ENCODE results near the gene PNMA6F.
"Not testable (repeated sequence)": the region's sequence is repeated elsewhere in the genome, so short reads cannot be mapped to it uniquely, and the experiment has no call there.

The PNMA6F gene

GRCh38 chrX:153302796-153303195, 18.8 kb downstream of the PNMA6F start:
- no peak for DNase-seq (ENCODE audit: low read depth)

- DNase-seq (ENCODE audit: low read depth), result no peak
These were observed 19.8 kb downstream of the PNMA6F start for GRCh38 chrX:153301746-153302145.

- DNase-seq (ENCODE audit: low read depth), result no peak
These were observed 21.7 kb downstream of the PNMA6F start for GRCh38 chrX:153299855-153300254.

- no peak for DNase-seq (ENCODE audit: low read depth)
These were observed 24.2 kb downstream of the PNMA6F start for GRCh38 chrX:153297376-153297775.

- DNase-seq (ENCODE audit: low read depth), result not testable (repeated sequence)
These were observed 28.0 kb downstream of the PNMA6F start for GRCh38 chrX:153293485-153294071.

- not testable (repeated sequence) for DNase-seq (ENCODE audit: low read depth)
These were observed 32.8 kb downstream of the PNMA6F start for GRCh38 chrX:153288807-153289206.

GRCh38 chrX:153285678-153286077, 35.9 kb downstream of the PNMA6F start:
- not testable (repeated sequence) for DNase-seq (ENCODE audit: low read depth)

- not testable (repeated sequence) for DNase-seq (ENCODE audit: low read depth)
These were observed 37.6 kb downstream of the PNMA6F start for GRCh38 chrX:153283982-153284381.

- DNase-seq (ENCODE audit: low read depth), result not testable (repeated sequence)
These were observed 39.8 kb downstream of the PNMA6F start for GRCh38 chrX:153281784-153282183.

- not testable (repeated sequence) for DNase-seq (ENCODE audit: low read depth)
These were observed 42.3 kb downstream of the PNMA6F start for GRCh38 chrX:153279304-153279703.

GRCh38 chrX:153276049-153276448, 45.5 kb downstream of the PNMA6F start:
- not testable (repeated sequence) for DNase-seq (ENCODE audit: low read depth)

GRCh38 chrX:153275418-153275817, 46.1 kb downstream of the PNMA6F start:
- not testable (repeated sequence) for DNase-seq (ENCODE audit: low read depth)

- DNase-seq (ENCODE audit: low read depth), result not testable (repeated sequence)
These were observed 49.0 kb downstream of the PNMA6F start for GRCh38 chrX:153272584-153272983.

- DNase-seq (ENCODE audit: low read depth), result not testable (repeated sequence)
These were observed 49.5 kb downstream of the PNMA6F start for GRCh38 chrX:153272070-153272469.
